HCT116 (cell line): Measurements from ENCODE around the gene CD40.

Experiments
- JUND ChIP-seq: IDR thresholded peaks from 2 replicates; pipeline ENCODE4 v1.6.1; 2012
- POLR2A ChIP-seq: IDR thresholded peaks from 2 replicates; pipeline ENCODE4 v1.7.0; 2011; ENCODE audit warnings: borderline replicate concordance; ENCODE audit not compliant: insufficient read depth, insufficient read length; ENCODE audit errors: extremely low read depth
- YY1 ChIP-seq: IDR thresholded peaks from 2 replicates; pipeline ENCODE4 v1.6.1; 2011; ENCODE audit warnings: low read length, low read depth, moderate library complexity, mild to moderate bottlenecking; ENCODE audit not compliant: insufficient replicate concordance; ENCODE audit errors: extremely low read depth
- TF ChIP-seq, protein P1 (sequence below): IDR thresholded peaks from 2 replicates; pipeline ENCODE4 v1.6.1; 2012

DNA sequence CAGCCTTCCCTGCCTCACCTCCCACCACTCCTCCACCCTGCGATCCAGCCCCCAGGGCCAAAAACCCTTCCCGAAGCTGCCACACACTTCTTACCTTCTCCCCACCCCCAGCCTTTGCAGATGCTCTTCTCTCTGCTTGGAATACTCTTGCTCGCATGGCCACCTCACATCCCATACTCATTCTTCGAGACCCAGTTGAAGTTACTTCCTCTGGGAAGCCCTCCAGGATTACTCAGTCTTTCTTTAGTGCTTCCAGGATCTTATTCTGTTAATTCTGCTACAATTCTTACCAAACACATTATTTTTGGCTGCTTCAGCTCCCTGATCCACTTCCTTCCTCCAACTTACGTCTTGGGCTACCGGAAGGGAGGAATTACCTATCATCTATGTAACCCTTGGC is 54.3 kb downstream of the CD40 start:
- no peak for TF ChIP-seq JUND
- no peak for TF ChIP-seq POLR2A
- no peak for TF ChIP-seq YY1
- TF ChIP-seq, protein P1, sequence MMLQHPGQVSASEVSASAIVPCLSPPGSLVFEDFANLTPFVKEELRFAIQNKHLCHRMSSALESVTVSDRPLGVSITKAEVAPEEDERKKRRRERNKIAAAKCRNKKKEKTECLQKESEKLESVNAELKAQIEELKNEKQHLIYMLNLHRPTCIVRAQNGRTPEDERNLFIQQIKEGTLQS, result no peak
